GM12872 (cell line): ENCODE measurements around the gene NFATC1.

Experiments used
- CTCF ChIP-seq: IDR thresholded peaks from 3 replicates; pipeline ENCODE4 v1.5.1; 2011; ENCODE audit warnings: low read depth, mild to moderate bottlenecking, low read length, moderate library complexity; ENCODE audit not compliant: insufficient read depth

Gene NFATC1

DNA sequence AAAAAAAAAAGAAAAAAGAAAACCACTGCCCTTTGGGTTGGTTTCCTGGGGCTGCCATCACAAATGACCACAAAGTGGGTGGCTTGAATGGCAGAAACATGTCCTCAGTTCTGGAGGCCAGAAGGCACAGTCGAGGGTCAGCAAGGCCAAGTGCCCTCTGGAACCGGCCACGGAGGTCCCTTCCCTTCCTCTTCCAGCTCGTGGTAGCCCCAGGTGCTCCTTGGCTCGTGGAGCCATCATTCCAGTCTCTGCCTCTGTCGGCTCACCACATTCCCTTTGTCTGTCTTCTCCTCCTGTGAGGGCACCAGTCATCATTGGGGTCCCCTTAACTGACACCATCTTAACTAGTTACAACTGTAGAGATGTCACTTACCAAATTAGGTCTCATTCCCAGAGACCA is 8.5 kb upstream of the NFATC1 start:
- TF ChIP-seq CTCF: no peak

GRCh38 chr18:79387615-79388014 is 8.1 kb upstream of the NFATC1 start:
- TF ChIP-seq CTCF: no peak

DNA sequence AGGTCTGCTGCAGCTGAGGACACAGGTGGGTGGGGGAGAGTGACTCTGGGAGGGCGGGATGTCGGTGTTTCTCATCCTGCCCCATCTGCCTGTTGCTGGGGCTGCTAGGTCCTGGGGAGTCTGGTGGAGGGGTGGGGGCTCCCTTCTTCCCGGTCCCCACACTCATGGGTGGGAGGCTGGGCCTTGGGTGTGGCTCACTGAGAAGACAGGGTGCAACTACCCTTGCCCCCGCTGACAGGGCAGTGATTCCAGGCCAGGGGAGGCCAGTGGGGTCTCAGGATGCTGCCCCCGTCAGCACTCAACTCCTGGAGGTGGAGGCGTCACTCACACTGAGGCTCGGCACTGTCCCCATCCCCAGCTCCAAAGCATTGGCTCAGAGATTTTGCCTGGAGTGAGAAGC is 7.7 kb upstream of the NFATC1 start:
- no peak for TF ChIP-seq CTCF

DNA sequence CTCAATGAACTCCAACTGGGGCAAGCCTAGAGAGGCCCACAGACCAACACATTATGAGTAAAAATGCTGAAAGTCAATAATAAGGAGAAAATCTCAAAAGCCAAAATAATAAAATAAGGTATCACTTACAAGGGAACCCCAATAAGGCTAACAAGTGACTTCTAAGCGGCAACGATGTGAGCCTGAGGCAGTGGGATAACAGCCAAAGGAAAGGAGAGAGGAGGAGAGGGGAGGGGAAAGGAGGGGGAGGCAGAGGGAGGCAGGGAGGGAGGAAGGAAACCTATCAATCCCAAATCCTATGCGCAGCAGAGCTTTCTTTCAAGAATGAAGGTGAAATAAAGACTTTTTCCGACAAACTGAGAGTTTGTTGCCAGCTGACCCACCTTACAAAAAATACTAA is 6.0 kb upstream of the NFATC1 start:
- TF ChIP-seq CTCF: no peak

DNA sequence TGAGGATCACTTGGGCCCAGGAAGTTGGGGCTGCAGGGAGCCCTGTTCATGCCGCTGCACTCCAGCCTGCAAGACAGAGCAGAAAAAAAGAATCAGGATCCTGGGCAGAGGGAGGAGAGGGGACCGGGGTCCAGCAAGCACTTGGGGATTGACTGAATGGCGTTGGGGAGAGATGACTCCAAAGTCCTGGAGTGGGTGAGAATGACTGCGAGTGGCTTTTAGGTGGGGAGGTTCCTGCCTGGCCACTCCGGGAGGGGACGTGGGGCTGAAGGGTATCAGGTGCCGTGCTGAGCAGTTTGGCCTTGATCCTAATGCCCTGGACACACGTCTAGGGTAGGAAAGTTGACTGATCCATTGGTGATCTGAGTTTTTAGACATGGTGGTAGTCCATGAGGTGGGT is 3.5 kb upstream of the NFATC1 start:
- no peak for TF ChIP-seq CTCF

- TF ChIP-seq CTCF: no peak
Measured at GRCh38 chr18:79393181-79393634, 2.5 kb upstream of the NFATC1 start.

GRCh38 chr18:79393635-79394533 is 1.8 kb upstream of the NFATC1 start:
- TF ChIP-seq CTCF: no peak
